GM12864 (cell line): Measurements from ENCODE around the gene HDAC4.

Experiments used
- DNase-seq: peaks from one replicate; pipeline ENCODE4 v3.0.0-alpha.2; 2011; ENCODE audit warnings: low read depth
- H3K4me3 ChIP-seq: 2 replicates; pipeline ENCODE4 v1.5.1; 2011; ENCODE audit warnings: mild to moderate bottlenecking, low read depth, low read length, control low read depth
- TF ChIP-seq, protein P1 (sequence below): IDR thresholded peaks from 2 replicates; pipeline ENCODE4 v1.5.1; 2011; ENCODE audit warnings: low read depth, mild to moderate bottlenecking, moderate library complexity, low read length, control low read depth, inconsistent platforms; ENCODE audit errors: missing control alignments

HDAC4 gene

GRCh38 chr2:239156516-239157265, 244.1 kb downstream of the HDAC4 start:
- H3K4me3 ChIP-seq = no peak overlapping the region
- DNase-seq = no peak
- TF ChIP-seq, protein P1, sequence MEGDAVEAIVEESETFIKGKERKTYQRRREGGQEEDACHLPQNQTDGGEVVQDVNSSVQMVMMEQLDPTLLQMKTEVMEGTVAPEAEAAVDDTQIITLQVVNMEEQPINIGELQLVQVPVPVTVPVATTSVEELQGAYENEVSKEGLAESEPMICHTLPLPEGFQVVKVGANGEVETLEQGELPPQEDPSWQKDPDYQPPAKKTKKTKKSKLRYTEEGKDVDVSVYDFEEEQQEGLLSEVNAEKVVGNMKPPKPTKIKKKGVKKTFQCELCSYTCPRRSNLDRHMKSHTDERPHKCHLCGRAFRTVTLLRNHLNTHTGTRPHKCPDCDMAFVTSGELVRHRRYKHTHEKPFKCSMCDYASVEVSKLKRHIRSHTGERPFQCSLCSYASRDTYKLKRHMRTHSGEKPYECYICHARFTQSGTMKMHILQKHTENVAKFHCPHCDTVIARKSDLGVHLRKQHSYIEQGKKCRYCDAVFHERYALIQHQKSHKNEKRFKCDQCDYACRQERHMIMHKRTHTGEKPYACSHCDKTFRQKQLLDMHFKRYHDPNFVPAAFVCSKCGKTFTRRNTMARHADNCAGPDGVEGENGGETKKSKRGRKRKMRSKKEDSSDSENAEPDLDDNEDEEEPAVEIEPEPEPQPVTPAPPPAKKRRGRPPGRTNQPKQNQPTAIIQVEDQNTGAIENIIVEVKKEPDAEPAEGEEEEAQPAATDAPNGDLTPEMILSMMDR = no peak

- no peak overlapping the region for H3K4me3 ChIP-seq
- TF ChIP-seq, protein P1 = no peak
- DNase-seq = no peak
Observed at GRCh38 chr2:239155806-239156480, 244.9 kb downstream of the HDAC4 start.

- no peak overlapping the region for H3K4me3 ChIP-seq
- DNase-seq = no peak
- TF ChIP-seq, protein P1 = no peak
Observed at GRCh38 chr2:239154971-239155805, 245.6 kb downstream of the HDAC4 start.

GRCh38 chr2:239153806-239154591, 246.8 kb downstream of the HDAC4 start:
- no peak for DNase-seq
- H3K4me3 ChIP-seq = no peak overlapping the region
- TF ChIP-seq, protein P1 = no peak

GRCh38 chr2:239152916-239153305, 247.9 kb downstream of the HDAC4 start:
- TF ChIP-seq, protein P1 = no peak
- no peak for DNase-seq
- H3K4me3 ChIP-seq = no peak overlapping the region

- TF ChIP-seq, protein P1 = no peak
- no peak overlapping the region for H3K4me3 ChIP-seq
- DNase-seq = no peak
Observed at GRCh38 chr2:239152239-239152915, 248.4 kb downstream of the HDAC4 start.
